Smooth muscle cell (in vitro differentiated cells): ENCODE results near the gene GPSM1. TPM values are rescaled to one million over a fixed set of nuclear protein-coding genes. Genes with fewer than 3 reads are reported as not detected.

Source experiments
- DNase-seq: peaks from one replicate; lab custom pipeline; 2025; ENCODE audit not compliant: unreplicated experiment; lab: John Stamatoyannopoulos, UW
- H2AFZ ChIP-seq: fragments of 200-600 bp; sonication (generic); 2 replicates; pipeline ENCODE4 v1.6.0; 2016; ENCODE audit warnings: antibody characterized with exemption, low read depth, mild to moderate bottlenecking
- H3F3A ChIP-seq: fragments of 200-600 bp; sonication (generic); 2 replicates; pipeline ENCODE4 v1.6.0; 2017; ENCODE audit warnings: antibody characterized with exemption, low read depth
- H3K27ac ChIP-seq: fragments of 200-600 bp; sonication (generic); 2 replicates; pipeline ENCODE4 v1.5.1; 2016; ENCODE audit warnings: low read depth, mild to moderate bottlenecking
- H3K27me3 ChIP-seq: fragments of 200-600 bp; sonication (generic); 2 replicates; pipeline ENCODE4 v1.6.1; 2016; ENCODE audit warnings: low read depth, mild to moderate bottlenecking
- H3K36me3 ChIP-seq: fragments of 200-600 bp; sonication (generic); 2 replicates; pipeline ENCODE4 v1.5.1; 2016; ENCODE audit warnings: low read depth
- H3K4me1 ChIP-seq: fragments of 200-600 bp; sonication (generic); 2 replicates; pipeline ENCODE4 v1.5.1; 2016; ENCODE audit warnings: low read depth
- H3K4me2 ChIP-seq: fragments of 200-600 bp; sonication (generic); 2 replicates; pipeline ENCODE4 v1.6.0; 2016; ENCODE audit warnings: mild to moderate bottlenecking
- H3K4me3 ChIP-seq: fragments of 200-600 bp; sonication (generic); 2 replicates; pipeline ENCODE4 v1.5.1; 2016; ENCODE audit warnings: mild to moderate bottlenecking
- H3K79me2 ChIP-seq: fragments of 200-600 bp; sonication (generic); 2 replicates; pipeline ENCODE4 v1.6.0; 2016; ENCODE audit warnings: low read depth, mild to moderate bottlenecking
- H3K9ac ChIP-seq: fragments of 200-600 bp; sonication (generic); 2 replicates; pipeline ENCODE4 v1.6.0; 2016; ENCODE audit warnings: low read depth
- H3K9me3 ChIP-seq: fragments of 200-600 bp; sonication (generic); replicated peaks from 2 replicates; pipeline ENCODE4 v1.5.1; 2016; ENCODE audit warnings: low read depth
- H4K20me1 ChIP-seq: fragments of 200-600 bp; sonication (generic); 2 replicates; pipeline ENCODE4 v1.6.0; 2016; ENCODE audit warnings: low read depth
- WGBS: methylation state at CpG from one replicate; pipeline ENCODE4 v1.1.7; 2016; ENCODE audit warnings: low lambda C conversion rate; 5-methylcytosine and 5-hydroxymethylcytosine counted together
- polyA plus RNA-seq: library from polyadenylated mRNA; unstranded; fragments of >200 nt; fragmentation: Nextera tagmentation; extraction: Ambion mirVana; gene quantifications from 2 replicates; pipeline ENCODE4 v1.2.1, GENCODE V29; 2016
- total RNA-seq: library from RNA; depleted of rRNA; stranded (reverse); fragments of >200 nt; gene quantifications from 2 replicates; pipeline ENCODE4 v1.2.3, GENCODE V29; 2014
- TF ChIP-seq, protein P1 (sequence below): fragments of 200-600 bp; sonication (generic); IDR thresholded peaks from 2 replicates; pipeline ENCODE4 v1.5.1; 2017; ENCODE audit warnings: borderline replicate concordance, mild to moderate bottlenecking, antibody characterized with exemption; ENCODE audit not compliant: insufficient read depth, poor library complexity, severe bottlenecking

The GPSM1 gene
- total and polyA plus RNA-seq, 2 experiments from 2014 or later, result 21.1 to 45.9 TPM

- H3K4me3 ChIP-seq, result no peak overlapping the region
- H3K9me3 ChIP-seq, result no peaks in the 10 kb centered on the region
- TF ChIP-seq, protein P1, sequence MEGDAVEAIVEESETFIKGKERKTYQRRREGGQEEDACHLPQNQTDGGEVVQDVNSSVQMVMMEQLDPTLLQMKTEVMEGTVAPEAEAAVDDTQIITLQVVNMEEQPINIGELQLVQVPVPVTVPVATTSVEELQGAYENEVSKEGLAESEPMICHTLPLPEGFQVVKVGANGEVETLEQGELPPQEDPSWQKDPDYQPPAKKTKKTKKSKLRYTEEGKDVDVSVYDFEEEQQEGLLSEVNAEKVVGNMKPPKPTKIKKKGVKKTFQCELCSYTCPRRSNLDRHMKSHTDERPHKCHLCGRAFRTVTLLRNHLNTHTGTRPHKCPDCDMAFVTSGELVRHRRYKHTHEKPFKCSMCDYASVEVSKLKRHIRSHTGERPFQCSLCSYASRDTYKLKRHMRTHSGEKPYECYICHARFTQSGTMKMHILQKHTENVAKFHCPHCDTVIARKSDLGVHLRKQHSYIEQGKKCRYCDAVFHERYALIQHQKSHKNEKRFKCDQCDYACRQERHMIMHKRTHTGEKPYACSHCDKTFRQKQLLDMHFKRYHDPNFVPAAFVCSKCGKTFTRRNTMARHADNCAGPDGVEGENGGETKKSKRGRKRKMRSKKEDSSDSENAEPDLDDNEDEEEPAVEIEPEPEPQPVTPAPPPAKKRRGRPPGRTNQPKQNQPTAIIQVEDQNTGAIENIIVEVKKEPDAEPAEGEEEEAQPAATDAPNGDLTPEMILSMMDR, result no peak
- no peak overlapping the region for H3K27ac ChIP-seq
- peaks cover 46% of the 10 kb centered on the region for H3K79me2 ChIP-seq
- no peaks in the 10 kb centered on the region for H3K27me3 ChIP-seq
- H4K20me1 ChIP-seq, result peaks cover 95% of the 10 kb centered on the region
- no peaks in the 10 kb centered on the region for H3K36me3 ChIP-seq
- H3K4me2 ChIP-seq, result no peak overlapping the region
- no peaks in the 10 kb centered on the region for H3F3A ChIP-seq
- DNase-seq, result no peak
- WGBS, result 97% methylated on average over 17 of the region's 17 CpGs
- H2AFZ ChIP-seq, result no peak overlapping the region
- H3K4me1 ChIP-seq, result peaks cover 8% of the 10 kb centered on the region
- H3K9ac ChIP-seq, result no peak overlapping the region
These were observed 6.1 kb downstream of the GPSM1 start for GRCh38 chr9:136333486-136333885.

DNA sequence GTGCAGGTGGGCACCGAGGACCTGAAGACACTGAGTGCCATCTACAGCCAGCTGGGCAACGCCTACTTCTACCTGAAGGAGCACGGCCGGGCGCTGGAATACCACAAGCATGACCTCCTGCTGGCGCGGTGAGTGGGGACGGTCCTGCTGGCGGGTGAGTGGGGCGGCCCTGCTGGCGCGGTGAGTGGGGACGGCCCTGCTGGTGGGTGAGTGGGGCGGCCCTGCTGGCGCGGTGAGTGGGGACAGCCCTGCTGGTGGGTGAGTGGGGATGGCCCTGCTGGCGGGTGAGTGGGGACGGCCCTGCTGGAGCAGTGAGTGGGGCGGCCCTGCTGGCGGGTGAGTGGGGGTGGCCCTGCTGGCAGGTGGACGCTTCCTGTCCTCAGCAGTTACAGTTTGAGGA is 7.2 kb downstream of the GPSM1 start:
- H4K20me1 ChIP-seq, result peaks cover 95% of the 10 kb centered on the region
- peaks cover 35% of the 10 kb centered on the region for H3K79me2 ChIP-seq
- H2AFZ ChIP-seq, result no peak overlapping the region
- no peaks in the 10 kb centered on the region for H3F3A ChIP-seq
- no peaks in the 10 kb centered on the region for H3K4me1 ChIP-seq
- DNase-seq, result no peak
- TF ChIP-seq, protein P1, result no peak
- no peak overlapping the region for H3K4me2 ChIP-seq
- 98% methylated on average over 16 of the region's 21 CpGs for WGBS
- H3K27me3 ChIP-seq, result no peaks in the 10 kb centered on the region
- no peak overlapping the region for H3K9ac ChIP-seq
- no peaks in the 10 kb centered on the region for H3K36me3 ChIP-seq
- no peak overlapping the region for H3K27ac ChIP-seq
- H3K9me3 ChIP-seq, result no peaks in the 10 kb centered on the region
- H3K4me3 ChIP-seq, result no peak overlapping the region

- no peaks in the 10 kb centered on the region for H3K9me3 ChIP-seq
- H3K27ac ChIP-seq, result no peak overlapping the region
- no peak overlapping the region for H3K4me3 ChIP-seq
- H3K9ac ChIP-seq, result no peak overlapping the region
- H2AFZ ChIP-seq, result no peak overlapping the region
- no peaks in the 10 kb centered on the region for H3K27me3 ChIP-seq
- no peak overlapping the region for H3K4me2 ChIP-seq
- peaks cover 26% of the 10 kb centered on the region for H3K79me2 ChIP-seq
- H3K36me3 ChIP-seq, result no peaks in the 10 kb centered on the region
- H4K20me1 ChIP-seq, result peaks cover 91% of the 10 kb centered on the region
- DNase-seq, result no peak
- TF ChIP-seq, protein P1, result no peak
- 83% methylated on average over 22 of the region's 26 CpGs for WGBS
- H3F3A ChIP-seq, result no peaks in the 10 kb centered on the region
- no peaks in the 10 kb centered on the region for H3K4me1 ChIP-seq
These were observed 8.2 kb downstream of the GPSM1 start for GRCh38 chr9:136335296-136336155.
